ENCODE results near the gene DNM2.

DNM2 gene

DNA sequence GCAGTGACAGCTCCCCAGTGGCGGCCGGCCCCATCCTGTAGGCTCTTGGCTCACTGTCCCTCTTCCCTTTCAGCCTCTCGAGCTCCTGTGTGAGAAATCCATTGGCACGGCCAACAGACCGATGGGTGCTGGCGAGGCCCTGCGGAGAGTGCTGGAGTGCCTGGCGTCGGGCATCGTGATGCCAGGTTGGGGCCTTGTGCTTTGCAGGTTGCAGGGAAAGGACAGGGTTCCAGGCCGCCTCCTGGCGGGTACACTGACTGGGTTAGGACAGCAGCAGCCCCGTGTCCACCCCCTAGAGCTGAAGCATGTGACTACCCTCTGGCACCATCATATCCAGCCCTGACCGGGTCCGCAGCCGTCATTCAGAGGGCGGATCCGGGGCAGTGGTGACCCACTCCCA, 38.1 kb upstream of the DNM2 start:
- TF ChIP-seq TAF1 (IDR thresholded peaks at IDR 0.05; ENCODE audit: borderline replicate concordance, insufficient read depth, low read length) (no peak), FOXP2 (optimal IDR thresholded peaks at IDR 0.05; ENCODE audit: borderline replicate concordance, extremely low read depth, extremely low read length, insufficient read depth) (no peak), SIN3A (IDR thresholded peaks at IDR 0.05; ENCODE audit: borderline replicate concordance, insufficient read depth, low read length) (no peak), POLR2AphosphoS5 (IDR thresholded peaks at IDR 0.05; ENCODE audit: low read depth, low read length) (no peak)
- TF ChIP-seq, protein P1, sequence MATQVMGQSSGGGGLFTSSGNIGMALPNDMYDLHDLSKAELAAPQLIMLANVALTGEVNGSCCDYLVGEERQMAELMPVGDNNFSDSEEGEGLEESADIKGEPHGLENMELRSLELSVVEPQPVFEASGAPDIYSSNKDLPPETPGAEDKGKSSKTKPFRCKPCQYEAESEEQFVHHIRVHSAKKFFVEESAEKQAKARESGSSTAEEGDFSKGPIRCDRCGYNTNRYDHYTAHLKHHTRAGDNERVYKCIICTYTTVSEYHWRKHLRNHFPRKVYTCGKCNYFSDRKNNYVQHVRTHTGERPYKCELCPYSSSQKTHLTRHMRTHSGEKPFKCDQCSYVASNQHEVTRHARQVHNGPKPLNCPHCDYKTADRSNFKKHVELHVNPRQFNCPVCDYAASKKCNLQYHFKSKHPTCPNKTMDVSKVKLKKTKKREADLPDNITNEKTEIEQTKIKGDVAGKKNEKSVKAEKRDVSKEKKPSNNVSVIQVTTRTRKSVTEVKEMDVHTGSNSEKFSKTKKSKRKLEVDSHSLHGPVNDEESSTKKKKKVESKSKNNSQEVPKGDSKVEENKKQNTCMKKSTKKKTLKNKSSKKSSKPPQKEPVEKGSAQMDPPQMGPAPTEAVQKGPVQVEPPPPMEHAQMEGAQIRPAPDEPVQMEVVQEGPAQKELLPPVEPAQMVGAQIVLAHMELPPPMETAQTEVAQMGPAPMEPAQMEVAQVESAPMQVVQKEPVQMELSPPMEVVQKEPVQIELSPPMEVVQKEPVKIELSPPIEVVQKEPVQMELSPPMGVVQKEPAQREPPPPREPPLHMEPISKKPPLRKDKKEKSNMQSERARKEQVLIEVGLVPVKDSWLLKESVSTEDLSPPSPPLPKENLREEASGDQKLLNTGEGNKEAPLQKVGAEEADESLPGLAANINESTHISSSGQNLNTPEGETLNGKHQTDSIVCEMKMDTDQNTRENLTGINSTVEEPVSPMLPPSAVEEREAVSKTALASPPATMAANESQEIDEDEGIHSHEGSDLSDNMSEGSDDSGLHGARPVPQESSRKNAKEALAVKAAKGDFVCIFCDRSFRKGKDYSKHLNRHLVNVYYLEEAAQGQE (IDR thresholded peaks at IDR 0.05; ENCODE audit: insufficient read depth in 1 of 2, low read depth in 2 of 2, low read length in 2 of 2) = no peak

GRCh38 chr19:10680545-10681135, 37.2 kb upstream of the DNM2 start:
- TF ChIP-seq SIN3A (IDR thresholded peaks at IDR 0.05; ENCODE audit: borderline replicate concordance, insufficient read depth, low read length) = no peak
- no peak for TF ChIP-seq TAF1 (IDR thresholded peaks at IDR 0.05; ENCODE audit: borderline replicate concordance, insufficient read depth, low read length)
- TF ChIP-seq, protein P1 (IDR thresholded peaks at IDR 0.05; ENCODE audit: insufficient read depth in 1 of 2, low read depth in 2 of 2, low read length in 2 of 2) = no peak
- TF ChIP-seq FOXP2 (optimal IDR thresholded peaks at IDR 0.05; ENCODE audit: borderline replicate concordance, extremely low read depth, extremely low read length, insufficient read depth) = no peak
- no peak for TF ChIP-seq POLR2AphosphoS5 (IDR thresholded peaks at IDR 0.05; ENCODE audit: low read depth, low read length)

- no peak for TF ChIP-seq TAF1 (IDR thresholded peaks at IDR 0.05; ENCODE audit: borderline replicate concordance, insufficient read depth, low read length)
- no peak for TF ChIP-seq POLR2AphosphoS5 (IDR thresholded peaks at IDR 0.05; ENCODE audit: low read depth, low read length)
- TF ChIP-seq, protein P1 (IDR thresholded peaks at IDR 0.05; ENCODE audit: insufficient read depth in 1 of 2, low read depth in 2 of 2, low read length in 2 of 2) = no peak
- TF ChIP-seq FOXP2 (optimal IDR thresholded peaks at IDR 0.05; ENCODE audit: borderline replicate concordance, extremely low read depth, extremely low read length, insufficient read depth) = no peak
- TF ChIP-seq SIN3A (IDR thresholded peaks at IDR 0.05; ENCODE audit: borderline replicate concordance, insufficient read depth, low read length) = no peak
Observed at GRCh38 chr19:10681658-10682057, 36.2 kb upstream of the DNM2 start.

- no peak for TF ChIP-seq POLR2AphosphoS5 (IDR thresholded peaks at IDR 0.05; ENCODE audit: low read depth, low read length)
- no peak for TF ChIP-seq FOXP2 (optimal IDR thresholded peaks at IDR 0.05; ENCODE audit: borderline replicate concordance, extremely low read depth, extremely low read length, insufficient read depth)
- TF ChIP-seq SIN3A (IDR thresholded peaks at IDR 0.05; ENCODE audit: borderline replicate concordance, insufficient read depth, low read length) = no peak
- TF ChIP-seq, protein P1 (IDR thresholded peaks at IDR 0.05; ENCODE audit: insufficient read depth in 1 of 2, low read depth in 2 of 2, low read length in 2 of 2) = no peak
- no peak for TF ChIP-seq TAF1 (IDR thresholded peaks at IDR 0.05; ENCODE audit: borderline replicate concordance, insufficient read depth, low read length)
Observed at GRCh38 chr19:10682397-10683063, 35.3 kb upstream of the DNM2 start.
